Measurements from ENCODE around the gene CNTNAP5. TPM values are rescaled to one million over a fixed set of nuclear protein-coding genes. Genes with fewer than 3 reads are reported as not detected.

CNTNAP5 gene
- total and polyA plus RNA-seq, 4 donors, result not detected

DNA sequence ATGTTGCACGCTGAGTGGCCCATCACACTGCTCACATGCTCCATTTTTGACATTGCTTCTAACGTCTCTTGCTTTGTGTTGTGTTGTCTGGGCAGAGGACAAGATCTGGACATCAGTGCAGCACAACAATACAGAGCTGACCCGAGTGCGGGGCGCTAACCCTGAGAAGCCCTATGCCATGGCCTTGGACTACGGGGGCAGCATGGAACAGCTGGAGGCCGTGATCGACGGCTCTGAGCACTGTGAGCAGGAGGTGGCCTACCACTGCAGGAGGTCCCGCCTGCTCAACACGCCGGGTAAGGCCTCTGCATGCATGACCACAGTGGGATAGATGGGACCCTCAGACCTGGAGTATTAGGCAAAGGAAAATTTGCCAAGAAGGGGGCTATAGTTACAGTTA is 622.6 kb downstream of the CNTNAP5 start:
- no peaks in the 10 kb centered on the region for H3K9me3 ChIP-seq (ENCODE audit: control insufficient read depth in 4 of 4, low read length in 3 of 4)
- no peak overlapping the region for H3K9ac ChIP-seq (ENCODE audit: low read depth in 1 of 2, low read length in 2 of 2)
- TF ChIP-seq RXRA (IDR thresholded peaks at IDR 0.05), result no peak
- no peak for TF ChIP-seq HNF4A (conservative IDR thresholded peaks at IDR 0.05)
- no peak for TF ChIP-seq EGR1 (IDR thresholded peaks at IDR 0.05; ENCODE audit: low read depth in 2 of 2)
- no peak for DNase-seq (ENCODE audit: low spot score)
- no peak overlapping the region for H3K27ac ChIP-seq (ENCODE audit: low read depth in 1 of 2, low read length in 2 of 2)
- H3K4me3 ChIP-seq (ENCODE audit: low read depth in 1 of 3, low read length in 3 of 3), result no peak overlapping the region
- H3K4me1 ChIP-seq (ENCODE audit: control insufficient read depth in 4 of 4, insufficient read depth in 4 of 4, low read length in 3 of 4), result peaks cover 0 to 2% (median 0%) of the 10 kb centered on the region in 4 donors
- no peaks in the 10 kb centered on the region for H3K27me3 ChIP-seq (ENCODE audit: control insufficient read depth in 4 of 4, insufficient read depth in 4 of 4, low read length in 3 of 4)
- no peaks in the 10 kb centered on the region for H3K36me3 ChIP-seq (ENCODE audit: control insufficient read depth in 4 of 4, insufficient read depth in 3 of 4, low read depth in 1 of 4, low read length in 3 of 4)
- 86% methylated on average over 12 of the region's 12 CpGs for WGBS

GRCh38 chr2:124649001-124649400 is 623.9 kb downstream of the CNTNAP5 start:
- Histone ChIP-seq H3K4me1 (ENCODE audit: control insufficient read depth in 4 of 4, insufficient read depth in 4 of 4, low read length in 3 of 4) (peaks cover 0 to 2% (median 0%) of the 10 kb centered on the region in 4 donors), H3K9me3 (ENCODE audit: control insufficient read depth in 4 of 4, low read length in 3 of 4) (no peaks in the 10 kb centered on the region), H3K27ac (ENCODE audit: low read depth in 1 of 2, low read length in 2 of 2) (no peak overlapping the region), H3K9ac (ENCODE audit: low read depth in 1 of 2, low read length in 2 of 2) (no peak overlapping the region), H3K4me3 (ENCODE audit: low read depth in 1 of 3, low read length in 3 of 3) (no peak overlapping the region), H3K27me3 (ENCODE audit: control insufficient read depth in 4 of 4, insufficient read depth in 4 of 4, low read length in 3 of 4) (peaks cover 0 to 1% (median 0%) of the 10 kb centered on the region in 4 donors), H3K36me3 (ENCODE audit: control insufficient read depth in 4 of 4, insufficient read depth in 3 of 4, low read depth in 1 of 4, low read length in 3 of 4) (no peaks in the 10 kb centered on the region)
- DNase-seq (ENCODE audit: low spot score), result no peak
- WGBS, result 64% methylated on average over 6 of the region's 6 CpGs
- TF ChIP-seq JUND (IDR thresholded peaks at IDR 0.05) (no peak), FOXA1 (IDR thresholded peaks at IDR 0.05) (no peak), NR2F2 (IDR thresholded peaks at IDR 0.05) (no peak), RAD21 (IDR thresholded peaks at IDR 0.05) (no peak), FOXA2 (IDR thresholded peaks at IDR 0.05) (no peak), RXRA (IDR thresholded peaks at IDR 0.05) (no peak), SP1 (IDR thresholded peaks at IDR 0.05) (no peak), HNF4A (conservative IDR thresholded peaks at IDR 0.05) (no peak), EGR1 (IDR thresholded peaks at IDR 0.05; ENCODE audit: low read depth in 2 of 2) (no peak), YY1 (IDR thresholded peaks at IDR 0.05) (no peak), GABPA (IDR thresholded peaks at IDR 0.05 in 1 of 2, conservative IDR thresholded peaks at IDR 0.05 in 1 of 2) (no peak), TAF1 (conservative IDR thresholded peaks at IDR 0.05) (no peak), REST (IDR thresholded peaks at IDR 0.05) (no peak), HNF4G (IDR thresholded peaks at IDR 0.05) (no peak), ATF3 (IDR thresholded peaks at IDR 0.05) (no peak)
- TF ChIP-seq, protein P1, sequence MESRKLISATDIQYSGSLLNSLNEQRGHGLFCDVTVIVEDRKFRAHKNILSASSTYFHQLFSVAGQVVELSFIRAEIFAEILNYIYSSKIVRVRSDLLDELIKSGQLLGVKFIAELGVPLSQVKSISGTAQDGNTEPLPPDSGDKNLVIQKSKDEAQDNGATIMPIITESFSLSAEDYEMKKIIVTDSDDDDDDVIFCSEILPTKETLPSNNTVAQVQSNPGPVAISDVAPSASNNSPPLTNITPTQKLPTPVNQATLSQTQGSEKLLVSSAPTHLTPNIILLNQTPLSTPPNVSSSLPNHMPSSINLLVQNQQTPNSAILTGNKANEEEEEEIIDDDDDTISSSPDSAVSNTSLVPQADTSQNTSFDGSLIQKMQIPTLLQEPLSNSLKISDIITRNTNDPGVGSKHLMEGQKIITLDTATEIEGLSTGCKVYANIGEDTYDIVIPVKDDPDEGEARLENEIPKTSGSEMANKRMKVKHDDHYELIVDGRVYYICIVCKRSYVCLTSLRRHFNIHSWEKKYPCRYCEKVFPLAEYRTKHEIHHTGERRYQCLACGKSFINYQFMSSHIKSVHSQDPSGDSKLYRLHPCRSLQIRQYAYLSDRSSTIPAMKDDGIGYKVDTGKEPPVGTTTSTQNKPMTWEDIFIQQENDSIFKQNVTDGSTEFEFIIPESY (IDR thresholded peaks at IDR 0.05), result no peak
- TF ChIP-seq, protein P2, sequence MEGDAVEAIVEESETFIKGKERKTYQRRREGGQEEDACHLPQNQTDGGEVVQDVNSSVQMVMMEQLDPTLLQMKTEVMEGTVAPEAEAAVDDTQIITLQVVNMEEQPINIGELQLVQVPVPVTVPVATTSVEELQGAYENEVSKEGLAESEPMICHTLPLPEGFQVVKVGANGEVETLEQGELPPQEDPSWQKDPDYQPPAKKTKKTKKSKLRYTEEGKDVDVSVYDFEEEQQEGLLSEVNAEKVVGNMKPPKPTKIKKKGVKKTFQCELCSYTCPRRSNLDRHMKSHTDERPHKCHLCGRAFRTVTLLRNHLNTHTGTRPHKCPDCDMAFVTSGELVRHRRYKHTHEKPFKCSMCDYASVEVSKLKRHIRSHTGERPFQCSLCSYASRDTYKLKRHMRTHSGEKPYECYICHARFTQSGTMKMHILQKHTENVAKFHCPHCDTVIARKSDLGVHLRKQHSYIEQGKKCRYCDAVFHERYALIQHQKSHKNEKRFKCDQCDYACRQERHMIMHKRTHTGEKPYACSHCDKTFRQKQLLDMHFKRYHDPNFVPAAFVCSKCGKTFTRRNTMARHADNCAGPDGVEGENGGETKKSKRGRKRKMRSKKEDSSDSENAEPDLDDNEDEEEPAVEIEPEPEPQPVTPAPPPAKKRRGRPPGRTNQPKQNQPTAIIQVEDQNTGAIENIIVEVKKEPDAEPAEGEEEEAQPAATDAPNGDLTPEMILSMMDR (IDR thresholded peaks at IDR 0.05; ENCODE audit: low read depth, low read length, missing input control), result no peak
- TF ChIP-seq, protein P3, sequence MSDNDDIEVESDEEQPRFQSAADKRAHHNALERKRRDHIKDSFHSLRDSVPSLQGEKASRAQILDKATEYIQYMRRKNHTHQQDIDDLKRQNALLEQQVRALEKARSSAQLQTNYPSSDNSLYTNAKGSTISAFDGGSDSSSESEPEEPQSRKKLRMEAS (IDR thresholded peaks at IDR 0.05), result no peak
